Ectodermal cell (in vitro differentiated cells): ENCODE results near the gene HTR6.

Experiments used
- H3K27ac ChIP-seq: 2 replicates; pipeline ENCODE4 v1.7.0; 2013; ENCODE audit warnings: mild to moderate bottlenecking, low read depth, low read length; ENCODE audit not compliant: insufficient read depth, poor library complexity, severe bottlenecking
- H3K27me3 ChIP-seq: 2 replicates; pipeline ENCODE4 v1.7.0; 2013; ENCODE audit warnings: mild to moderate bottlenecking, low read length; ENCODE audit not compliant: insufficient read depth, control insufficient read depth, poor library complexity, severe bottlenecking
- H3K36me3 ChIP-seq: one replicate; pipeline ENCODE4 v1.7.0; 2013; ENCODE audit warnings: low read length; ENCODE audit not compliant: control insufficient read depth, insufficient read depth
- H3K4me1 ChIP-seq: one replicate; pipeline ENCODE4 v1.7.0; 2013; ENCODE audit warnings: low read length; ENCODE audit not compliant: control insufficient read depth, insufficient read depth
- H3K4me3 ChIP-seq: 2 replicates; pipeline ENCODE4 v1.7.0; 2013; ENCODE audit warnings: low read depth, low read length, control low read depth; ENCODE audit not compliant: insufficient read depth
- H3K9me3 ChIP-seq: 2 replicates; pipeline ENCODE4 v1.7.0; 2013; ENCODE audit warnings: mild to moderate bottlenecking, low read length, moderate library complexity; ENCODE audit not compliant: control insufficient read depth
- WGBS, 2 experiments: methylation state at CpG; one replicate each; pipeline ENCODE4 v1.1.7; 2013; ENCODE audit warnings: missing lambda C conversion rate in 2 of 2; 5-methylcytosine and 5-hydroxymethylcytosine counted together

Gene HTR6

DNA sequence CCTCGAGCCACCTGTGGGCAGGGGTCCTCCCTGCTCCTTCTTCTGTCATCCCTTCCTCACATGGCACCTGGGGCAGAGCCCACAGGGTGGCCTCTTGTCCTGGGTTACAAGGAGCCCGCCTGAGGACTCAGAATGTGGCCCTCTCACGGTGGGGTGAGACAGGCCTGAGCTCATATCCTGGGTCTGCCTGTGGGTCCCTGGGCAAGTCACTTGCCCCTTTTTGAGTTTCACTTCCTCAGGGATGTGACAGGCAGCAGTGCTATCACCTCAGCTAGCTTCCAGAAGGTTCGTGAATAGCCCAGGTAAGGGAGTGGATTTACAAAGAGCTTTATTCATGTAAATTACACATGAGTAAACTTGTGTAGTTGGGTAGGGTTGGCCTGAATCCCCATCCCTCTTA lies 33.5 kb downstream of the HTR6 start:
- Histone ChIP-seq H3K27ac (no peak overlapping the region), H3K36me3 (no peaks in the 10 kb centered on the region), H3K4me1 (no peaks in the 10 kb centered on the region), H3K27me3 (no peaks in the 10 kb centered on the region), H3K4me3 (no peak overlapping the region), H3K9me3 (no peaks in the 10 kb centered on the region)
- 88 to 92% methylated on average over 4 of the region's 4 CpGs for WGBS, 2 experiments

- H3K4me1 ChIP-seq = peaks cover 11% of the 10 kb centered on the region
- no peaks in the 10 kb centered on the region for H3K27me3 ChIP-seq
- H3K36me3 ChIP-seq = no peaks in the 10 kb centered on the region
- H3K27ac ChIP-seq = no peak overlapping the region
- no peaks in the 10 kb centered on the region for H3K9me3 ChIP-seq
- H3K4me3 ChIP-seq = no peak overlapping the region
- 80 to 82% methylated on average over 14 of the region's 14 CpGs for whole genome bisulfite sequencing, 2 experiments
Measured at GRCh38 chr1:19700079-19700777, 35.6 kb downstream of the HTR6 start.

DNA sequence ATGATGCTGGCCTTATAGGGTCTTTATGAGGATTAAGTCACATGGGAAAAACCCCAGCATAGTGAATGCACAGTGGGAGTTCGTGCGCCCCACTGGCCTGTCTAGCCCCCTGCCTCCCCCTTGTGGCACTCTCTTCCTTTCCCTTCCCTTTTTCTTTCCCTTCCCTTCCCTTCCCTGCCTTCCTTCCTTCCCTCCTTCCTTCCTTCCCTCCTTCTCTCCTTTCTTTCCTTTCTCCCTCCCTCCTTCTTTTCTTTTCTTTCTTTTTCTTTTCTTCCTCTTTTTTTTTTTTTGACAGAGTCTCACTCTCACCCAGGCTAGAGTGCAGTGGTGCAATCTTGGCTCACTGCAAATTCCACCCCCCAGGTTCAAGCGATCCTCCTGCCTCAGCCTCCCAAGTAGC lies 38.6 kb downstream of the HTR6 start:
- WGBS, 2 experiments = 75 to 82% methylated on average over 3 of the region's 3 CpGs

DNA sequence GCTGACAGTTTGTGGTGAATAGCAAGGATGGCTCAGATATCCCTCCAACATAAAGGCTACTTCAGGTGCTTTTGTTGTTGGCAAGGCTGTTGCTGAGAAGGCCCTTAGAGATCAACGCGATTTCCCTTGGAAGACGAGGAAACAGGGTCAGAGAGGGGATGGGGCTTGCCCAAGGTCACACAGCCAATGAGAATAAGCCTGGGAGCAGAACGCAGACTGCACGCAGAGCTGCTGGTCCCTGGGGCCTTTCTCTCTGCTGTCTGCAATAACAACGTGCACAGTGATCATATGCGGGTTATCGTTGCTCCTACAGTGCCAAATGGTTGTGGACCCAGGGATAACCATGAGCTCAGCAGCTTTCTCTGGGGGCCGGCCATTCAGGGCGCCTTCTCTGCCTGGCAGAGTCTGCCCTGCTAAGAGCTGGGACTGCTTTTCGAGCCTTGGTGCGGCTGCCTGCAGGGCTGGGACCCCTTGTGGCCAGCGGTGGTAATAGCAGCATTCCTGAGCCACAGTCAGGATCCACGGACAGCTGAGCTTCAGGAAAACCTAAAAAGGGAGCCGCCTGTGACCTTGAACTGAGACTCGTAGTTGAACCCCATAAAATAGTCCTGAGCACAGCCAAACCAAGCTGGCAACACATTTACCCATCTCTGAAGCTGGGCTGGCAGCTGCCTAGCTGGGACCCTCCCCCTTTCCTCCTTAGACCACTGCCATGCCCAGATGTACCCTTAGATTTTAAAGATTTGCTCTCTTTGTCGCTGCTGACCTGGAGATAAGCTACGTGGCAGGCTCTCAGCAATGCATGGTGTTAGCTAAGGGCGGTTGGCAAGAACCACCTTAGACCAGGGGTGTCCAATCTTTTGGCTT lies 39.8 kb downstream of the HTR6 start:
- WGBS, 2 experiments = 17% methylated on average over 19 of the region's 19 CpGs
- Histone ChIP-seq H3K4me3 (no peak overlapping the region), H3K4me1 (peaks cover 18% of the 10 kb centered on the region)

More for the DNA sequence above, 38.6 kb downstream of the HTR6 start:
- Histone ChIP-seq H3K27ac (no peak overlapping the region), H3K27me3 (no peaks in the 10 kb centered on the region), H3K4me1 (peaks cover 11% of the 10 kb centered on the region), H3K36me3 (no peaks in the 10 kb centered on the region), H3K9me3 (no peaks in the 10 kb centered on the region), H3K4me3 (no peak overlapping the region)

DNA sequence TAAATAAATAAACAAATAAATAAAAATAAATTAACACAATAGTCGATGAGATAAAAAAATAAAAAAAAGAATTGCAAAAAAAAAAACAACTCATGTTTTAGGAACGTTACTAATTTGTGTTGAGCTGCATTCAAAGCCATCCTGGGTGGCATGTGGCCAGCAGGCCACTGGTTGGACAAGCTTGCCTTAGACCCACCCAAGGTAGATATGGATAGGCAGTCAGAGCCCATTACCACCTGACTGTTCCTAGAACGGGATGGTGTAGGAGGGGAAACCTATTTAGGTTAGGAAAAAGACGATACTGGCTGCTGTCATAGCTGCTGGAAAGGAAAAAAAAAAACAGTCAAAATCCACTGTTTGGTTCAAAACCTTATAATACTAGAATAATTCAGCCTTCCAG lies 40.8 kb downstream of the HTR6 start:
- Histone ChIP-seq H3K4me3 (no peak overlapping the region), H3K4me1 (peaks cover 18% of the 10 kb centered on the region), H3K36me3 (no peaks in the 10 kb centered on the region), H3K9me3 (no peaks in the 10 kb centered on the region), H3K27ac (no peak overlapping the region), H3K27me3 (no peaks in the 10 kb centered on the region)
- 89 to 96% methylated on average over 3 to 4 of the region's 4 CpGs for WGBS, 2 experiments

More for the DNA sequence above, 39.8 kb downstream of the HTR6 start:
- Histone ChIP-seq H3K36me3 (no peaks in the 10 kb centered on the region), H3K27ac (peak overlapping the region; percentile 8), H3K27me3 (no peaks in the 10 kb centered on the region), H3K9me3 (no peaks in the 10 kb centered on the region)

- 86 to 95% methylated on average over 3 to 4 of the region's 4 CpGs for WGBS, 2 experiments
- Histone ChIP-seq H3K9me3 (no peaks in the 10 kb centered on the region), H3K27ac (no peak overlapping the region), H3K4me1 (peaks cover 18% of the 10 kb centered on the region), H3K4me3 (no peak overlapping the region), H3K36me3 (no peaks in the 10 kb centered on the region), H3K27me3 (no peaks in the 10 kb centered on the region)
Measured at GRCh38 chr1:19706136-19706535, 41.5 kb downstream of the HTR6 start.

DNA sequence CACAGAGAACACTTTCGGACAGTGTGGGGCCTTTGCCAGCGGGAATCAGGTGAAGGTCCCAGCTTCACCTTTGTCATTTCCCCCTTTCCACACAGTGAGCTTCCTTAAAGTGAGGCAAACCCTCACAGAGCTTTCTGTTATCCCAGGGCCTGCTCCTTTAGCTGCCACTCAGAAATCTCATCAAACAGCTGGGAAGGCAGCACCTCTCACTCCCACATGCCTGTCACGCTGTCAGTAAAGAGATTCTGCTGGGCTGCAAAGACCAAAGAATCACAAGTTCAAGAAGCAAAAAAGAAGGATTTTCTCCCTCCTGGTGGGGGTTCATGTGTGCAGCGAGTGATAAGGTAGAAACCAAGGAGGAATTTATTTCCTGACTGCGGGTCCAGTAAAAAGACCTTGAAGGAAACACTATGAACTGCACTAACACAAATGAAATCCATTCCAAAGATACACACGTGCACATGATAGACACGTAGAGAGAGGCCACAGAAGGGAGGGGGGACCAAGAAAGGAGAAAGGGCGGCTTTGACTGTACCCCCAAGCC lies 44.0 kb downstream of the HTR6 start:
- no peaks in the 10 kb centered on the region for H3K36me3 ChIP-seq
- no peaks in the 10 kb centered on the region for H3K27me3 ChIP-seq
- H3K4me3 ChIP-seq = no peak overlapping the region
- WGBS, 2 experiments = 80 to 84% methylated on average over 8 of the region's 8 CpGs
- no peak overlapping the region for H3K27ac ChIP-seq
- H3K4me1 ChIP-seq = peaks cover 18% of the 10 kb centered on the region
- no peaks in the 10 kb centered on the region for H3K9me3 ChIP-seq

- WGBS, 2 experiments = 85 to 86% methylated on average over 1 to 3 of the region's 4 CpGs
- H3K27me3 ChIP-seq = no peaks in the 10 kb centered on the region
- peaks cover 11% of the 10 kb centered on the region for H3K4me1 ChIP-seq
- no peak overlapping the region for H3K4me3 ChIP-seq
- H3K27ac ChIP-seq = no peak overlapping the region
- H3K9me3 ChIP-seq = no peaks in the 10 kb centered on the region
- no peaks in the 10 kb centered on the region for H3K36me3 ChIP-seq
Measured at GRCh38 chr1:19709260-19709793, 44.7 kb downstream of the HTR6 start.

- WGBS, 2 experiments = 94 to 95% methylated on average over 12 of the region's 12 CpGs
- no peaks in the 10 kb centered on the region for H3K9me3 ChIP-seq
- no peak overlapping the region for H3K27ac ChIP-seq
- no peaks in the 10 kb centered on the region for H3K27me3 ChIP-seq
- H3K36me3 ChIP-seq = no peaks in the 10 kb centered on the region
- peaks cover 7% of the 10 kb centered on the region for H3K4me1 ChIP-seq
- no peak overlapping the region for H3K4me3 ChIP-seq
Measured at GRCh38 chr1:19710825-19711611, 46.3 kb downstream of the HTR6 start.
